ENCODE measurements around the gene ATP5MC2. TPM values are rescaled to one million over a fixed set of nuclear protein-coding genes. Genes with fewer than 3 reads are reported as not detected.

The ATP5MC2 gene
- total and polyA plus RNA-seq, 2 experiments from 2014 or later: 703 to 923 TPM

GRCh38 chr12:53631721-53632120 is 44.2 kb downstream of the ATP5MC2 start:
- DNase-seq (ENCODE audit: low read depth in 1 of 2, low spot score in 1 of 2): no peak
- TF ChIP-seq CTCF (IDR thresholded peaks at IDR 0.05; ENCODE audit: low read depth, low read length): no peak
- no peaks in the 10 kb centered on the region for H3K36me3 ChIP-seq
- no peaks in the 10 kb centered on the region for H3K9me3 ChIP-seq (ENCODE audit: low read depth)
- no peak overlapping the region for H3K4me3 ChIP-seq
- no peaks in the 10 kb centered on the region for H3K27me3 ChIP-seq
- H3K4me1 ChIP-seq (ENCODE audit: low read depth): peaks cover 1% of the 10 kb centered on the region
- no peak overlapping the region for H3K27ac ChIP-seq

GRCh38 chr12:53627919-53628318 is 48.0 kb downstream of the ATP5MC2 start:
- H3K36me3 ChIP-seq: no peaks in the 10 kb centered on the region
- H3K27me3 ChIP-seq: no peaks in the 10 kb centered on the region
- DNase-seq (ENCODE audit: low read depth in 1 of 2, low spot score in 1 of 2): no peak
- H3K27ac ChIP-seq: no peak overlapping the region
- peaks cover 26% of the 10 kb centered on the region for H3K4me1 ChIP-seq (ENCODE audit: low read depth)
- H3K9me3 ChIP-seq (ENCODE audit: low read depth): no peaks in the 10 kb centered on the region
- TF ChIP-seq CTCF (IDR thresholded peaks at IDR 0.05; ENCODE audit: low read depth, low read length): no peak
- H3K4me3 ChIP-seq: no peak overlapping the region

GRCh38 chr12:53626702-53627169 is 49.1 kb downstream of the ATP5MC2 start:
- no peaks in the 10 kb centered on the region for H3K9me3 ChIP-seq (ENCODE audit: low read depth)
- TF ChIP-seq CTCF (IDR thresholded peaks at IDR 0.05; ENCODE audit: low read depth, low read length): no peak

GRCh38 chr12:53625946-53626701 is 49.8 kb downstream of the ATP5MC2 start, which contains the start of gene ATF7:
TSS of gene ATF7 (minus strand) at chr12:53626382. CDS start at chr12:53601000, 25,382 bp downstream.
- H3K27me3 ChIP-seq: no peaks in the 10 kb centered on the region
- no peaks in the 10 kb centered on the region for H3K36me3 ChIP-seq
- H3K4me3 ChIP-seq: peak within 1 kb of the TSS; percentile 53

More at GRCh38 chr12:53626702-53627169, 49.1 kb downstream of the ATP5MC2 start:
- no peaks in the 10 kb centered on the region for H3K36me3 ChIP-seq
- peak overlapping the region; percentile 95 for H3K27ac ChIP-seq
- no peaks in the 10 kb centered on the region for H3K27me3 ChIP-seq
- DNase-seq (ENCODE audit: low read depth in 1 of 2, low spot score in 1 of 2): no peak
- H3K4me3 ChIP-seq: peak overlapping the region; percentile 53
- peaks cover 26% of the 10 kb centered on the region for H3K4me1 ChIP-seq (ENCODE audit: low read depth)

GRCh38 chr12:53625373-53625945 is 50.4 kb downstream of the ATP5MC2 start:
- no peak for TF ChIP-seq CTCF (IDR thresholded peaks at IDR 0.05; ENCODE audit: low read depth, low read length)
- Histone ChIP-seq H3K9me3 (ENCODE audit: low read depth) (no peaks in the 10 kb centered on the region), H3K36me3 (no peaks in the 10 kb centered on the region), H3K27ac (peak overlapping the region; percentile 95), H3K4me3 (peak overlapping the region; percentile 53), H3K4me1 (ENCODE audit: low read depth) (peaks cover 26% of the 10 kb centered on the region), H3K27me3 (no peaks in the 10 kb centered on the region)
- no peak for DNase-seq (ENCODE audit: low read depth in 1 of 2, low spot score in 1 of 2)

More at GRCh38 chr12:53625946-53626701, 49.8 kb downstream of the ATP5MC2 start, which contains the start of gene ATF7:
- Histone ChIP-seq H3K27ac (peak within 1 kb of the TSS; percentile 95), H3K9me3 (ENCODE audit: low read depth) (no peaks in the 10 kb centered on the region), H3K4me1 (ENCODE audit: low read depth) (peaks cover 26% of the 10 kb centered on the region)
- peak; percentile 98 for DNase-seq (ENCODE audit: low read depth in 1 of 2, low spot score in 1 of 2)
- TF ChIP-seq CTCF (IDR thresholded peaks at IDR 0.05; ENCODE audit: low read depth, low read length): no peak

All from cardiac muscle cell (in vitro differentiated cells and primary cell).